CD4-positive, alpha-beta memory T cell (primary cell): ENCODE measurements around the gene NAV3. TPM values are rescaled to one million over a fixed set of nuclear protein-coding genes. Genes with fewer than 3 reads are reported as not detected.

Experiments used
- CTCF ChIA-PET: fragments of 350-600 bp; sonication (Branson Sonifier 250); formaldehyde crosslinking; loops from one replicate; lab custom pipeline; 2021; ENCODE audit warnings: inconsistent platforms; ENCODE audit not compliant: partially characterized antibody; lab: Charles Lee
- POLR2A ChIA-PET: fragments of 350-600 bp; sonication (Branson Sonifier 250); formaldehyde crosslinking; loops from one replicate; lab custom pipeline; 2021; ENCODE audit not compliant: partially characterized antibody; lab: Charles Lee
- DNase-seq, 5 donors: peaks; one replicate each; pipeline versions ENCODE4 v3.0.0 to v3.0.0-alpha.2; 2020 to 2022; ENCODE audit warnings: mixed read lengths in 1 of 5
- H3K27ac ChIP-seq: one replicate; pipeline ENCODE4 v1.7.0; 2013; ENCODE audit warnings: low read depth, low read length
- H3K27me3 ChIP-seq: 2 replicates; pipeline ENCODE4 v1.7.0; 2013; ENCODE audit warnings: mild to moderate bottlenecking, low read length, moderate library complexity; ENCODE audit not compliant: insufficient read depth
- H3K36me3 ChIP-seq: 2 replicates; pipeline ENCODE4 v1.7.0; 2013; ENCODE audit warnings: mild to moderate bottlenecking, low read length, moderate library complexity; ENCODE audit not compliant: insufficient read depth
- H3K4me1 ChIP-seq: 2 replicates; pipeline ENCODE4 v1.7.0; 2013; ENCODE audit warnings: mild to moderate bottlenecking, low read length, moderate library complexity; ENCODE audit not compliant: insufficient read depth
- H3K4me3 ChIP-seq, 2 donors: one replicate each; pipeline ENCODE4 v1.7.0; 2013; ENCODE audit warnings: low read length in 2 of 2, mild to moderate bottlenecking in 1 of 2
- H3K9me3 ChIP-seq, 2 donors: one replicate each; pipeline ENCODE4 v1.7.0; 2013; ENCODE audit warnings: low read length in 2 of 2, control low read depth in 1 of 2; ENCODE audit not compliant: control insufficient read depth in 1 of 2
- H3K27ac Mint-ChIP-seq, 7 donors: one replicate each; pipeline ENCODE4 v1.8.0; 2020 to 2021; ENCODE audit warnings: mixed read lengths in 7 of 7, mild to moderate bottlenecking in 6 of 7, inconsistent platforms in 3 of 7, moderate library complexity in 3 of 7
- H3K27me3 Mint-ChIP-seq, 2 donors: one replicate each; pipeline ENCODE4 v1.8.0; 2020 to 2021; ENCODE audit warnings: mixed read lengths in 2 of 2
- H3K36me3 Mint-ChIP-seq, 2 donors: one replicate each; pipeline ENCODE4 v1.8.0; 2020 to 2021; ENCODE audit warnings: mixed read lengths in 2 of 2, inconsistent platforms in 1 of 2, mild to moderate bottlenecking in 1 of 2
- H3K4me1 Mint-ChIP-seq, 4 donors: one replicate each; pipeline ENCODE4 v1.8.0; 2020 to 2021; ENCODE audit warnings: mixed read lengths in 4 of 4, mild to moderate bottlenecking in 1 of 4
- H3K4me3 Mint-ChIP-seq, 8 donors: one replicate each; pipeline ENCODE4 v1.8.0; 2020 to 2021; ENCODE audit warnings: mixed read lengths in 8 of 8, mild to moderate bottlenecking in 7 of 8, moderate library complexity in 6 of 8, inconsistent platforms in 3 of 8
- H3K9me3 Mint-ChIP-seq, 8 donors: one replicate each; pipeline ENCODE4 v1.8.0; 2020 to 2021; ENCODE audit warnings: mixed read lengths in 8 of 8, mild to moderate bottlenecking in 5 of 8, inconsistent platforms in 3 of 8, moderate library complexity in 1 of 8
- intact Hi-C: fragments of 100-400 bp; cut with micrococcal nuclease; formaldehyde crosslinking; loops from one replicate; pipeline ENCODE4 v1.15.1; 2023
- polyA plus RNA-seq, 2 donors: library from polyadenylated mRNA; unstranded; fragments of 300-500 nt; fragmentation: Illumina TruSeq; gene quantifications; one replicate each; pipeline ENCODE4 v1.2.3, GENCODE V29; 2021
- total RNA-seq, 2 experiments: library from RNA; stranded (reverse); gene quantifications; one replicate each; pipeline ENCODE4 v1.2.3, GENCODE V29; 2021

Gene NAV3
- total and polyA plus RNA-seq, 4 experiments from 2014 or later: not detected

- intact Hi-C loops: no loop called here
- H3K9me3 ChIP-seq: no peaks in the 10 kb centered on the region
- Mint-ChIP-seq H3K4me1 (no peaks in the 10 kb centered on the region), H3K4me3 (no peak overlapping the region), H3K27ac (no peak overlapping the region), H3K9me3 (peaks cover 0 to 9% (median 3%) of the 10 kb centered on the region in 8 donors), H3K27me3 (no peaks in the 10 kb centered on the region), H3K36me3 (no peaks in the 10 kb centered on the region)
- H3K27me3 ChIP-seq: no peaks in the 10 kb centered on the region
- CTCF ChIA-PET: no interaction called here
- DNase-seq: no peak
- H3K27ac ChIP-seq: no peak overlapping the region
- no peaks in the 10 kb centered on the region for H3K4me1 ChIP-seq
- H3K36me3 ChIP-seq: no peaks in the 10 kb centered on the region
- POLR2A ChIA-PET: no interaction called here
- no peak overlapping the region for H3K4me3 ChIP-seq
Observed at GRCh38 chr12:78220811-78221210, 390.1 kb downstream of the NAV3 start.

GRCh38 chr12:78224154-78224553, 393.5 kb downstream of the NAV3 start:
- Histone ChIP-seq H3K9me3 (no peaks in the 10 kb centered on the region), H3K4me3 (no peak overlapping the region), H3K4me1 (no peaks in the 10 kb centered on the region), H3K27me3 (no peaks in the 10 kb centered on the region), H3K27ac (no peak overlapping the region), H3K36me3 (no peaks in the 10 kb centered on the region)
- Mint-ChIP-seq H3K9me3 (peaks cover 0 to 9% (median 2%) of the 10 kb centered on the region in 8 donors), H3K4me1 (no peaks in the 10 kb centered on the region), H3K4me3 (no peak overlapping the region), H3K27me3 (no peaks in the 10 kb centered on the region), H3K36me3 (no peaks in the 10 kb centered on the region), H3K27ac (no peak overlapping the region)
- ChIA-PET POLR2A (no interaction called here), CTCF (no interaction called here)
- intact Hi-C loops: no loop called here
- no peak for DNase-seq

GRCh38 chr12:78226763-78227162, 396.1 kb downstream of the NAV3 start:
- peaks cover 0 to 2% (median 0%) of the 10 kb centered on the region in 4 donors for H3K4me1 Mint-ChIP-seq
- POLR2A ChIA-PET: no interaction called here

GRCh38 chr12:78229591-78230101, 399.0 kb downstream of the NAV3 start:
- POLR2A ChIA-PET: no interaction called here
- Histone ChIP-seq H3K36me3 (no peaks in the 10 kb centered on the region), H3K4me3 (no peak overlapping the region), H3K27me3 (no peaks in the 10 kb centered on the region), H3K4me1 (no peaks in the 10 kb centered on the region), H3K27ac (no peak overlapping the region), H3K9me3 (no peaks in the 10 kb centered on the region)
- CTCF ChIA-PET: no interaction called here
- no peak overlapping the region for H3K27ac Mint-ChIP-seq
- no peak overlapping the region for H3K4me3 Mint-ChIP-seq
- DNase-seq: no peak
- no peaks in the 10 kb centered on the region for H3K27me3 Mint-ChIP-seq
- no peaks in the 10 kb centered on the region for H3K36me3 Mint-ChIP-seq
- peaks cover 0 to 2% (median 0%) of the 10 kb centered on the region in 4 donors for H3K4me1 Mint-ChIP-seq
- intact Hi-C loops: no loop called here
- H3K9me3 Mint-ChIP-seq: peaks cover 0 to 10% (median 3%) of the 10 kb centered on the region in 8 donors

More at GRCh38 chr12:78226763-78227162, 396.1 kb downstream of the NAV3 start:
- no peak overlapping the region for H3K4me3 Mint-ChIP-seq
- H3K27ac Mint-ChIP-seq: no peak overlapping the region
- H3K4me3 ChIP-seq: no peak overlapping the region
- H3K9me3 ChIP-seq: no peaks in the 10 kb centered on the region
- H3K27me3 Mint-ChIP-seq: no peaks in the 10 kb centered on the region
- no peak overlapping the region for H3K27ac ChIP-seq
- no peaks in the 10 kb centered on the region for H3K27me3 ChIP-seq
- no peak for DNase-seq
- peaks cover 0 to 15% (median 4%) of the 10 kb centered on the region in 8 donors for H3K9me3 Mint-ChIP-seq
- H3K36me3 ChIP-seq: no peaks in the 10 kb centered on the region
- CTCF ChIA-PET: no interaction called here
- intact Hi-C loops: no loop called here
- H3K36me3 Mint-ChIP-seq: no peaks in the 10 kb centered on the region
- no peaks in the 10 kb centered on the region for H3K4me1 ChIP-seq

- no peaks in the 10 kb centered on the region for H3K36me3 ChIP-seq
- no peaks in the 10 kb centered on the region for H3K9me3 ChIP-seq
- DNase-seq: no peak
- H3K27ac ChIP-seq: no peak overlapping the region
- POLR2A ChIA-PET: no interaction called here
- no peaks in the 10 kb centered on the region for H3K27me3 Mint-ChIP-seq
- H3K4me3 Mint-ChIP-seq: no peak overlapping the region
- no peaks in the 10 kb centered on the region for H3K4me1 ChIP-seq
- no peaks in the 10 kb centered on the region for H3K36me3 Mint-ChIP-seq
- CTCF ChIA-PET: no interaction called here
- H3K4me1 Mint-ChIP-seq: peaks cover 0 to 2% (median 0%) of the 10 kb centered on the region in 4 donors
- H3K4me3 ChIP-seq: no peak overlapping the region
- H3K27me3 ChIP-seq: no peaks in the 10 kb centered on the region
- peaks cover 3 to 10% (median 4%) of the 10 kb centered on the region in 8 donors for H3K9me3 Mint-ChIP-seq
- intact Hi-C loops: no loop called here
- H3K27ac Mint-ChIP-seq: no peak overlapping the region
Observed at GRCh38 chr12:78232756-78233155, 402.1 kb downstream of the NAV3 start.

GRCh38 chr12:78236264-78236663, 405.6 kb downstream of the NAV3 start:
- DNase-seq: no peak
- no peaks in the 10 kb centered on the region for H3K4me1 Mint-ChIP-seq

GRCh38 chr12:78239544-78239943, 408.9 kb downstream of the NAV3 start:
- Mint-ChIP-seq H3K4me3 (no peak overlapping the region), H3K36me3 (no peaks in the 10 kb centered on the region), H3K27ac (no peak overlapping the region), H3K9me3 (peaks cover 0 to 11% (median 6%) of the 10 kb centered on the region in 8 donors), H3K27me3 (no peaks in the 10 kb centered on the region), H3K4me1 (no peaks in the 10 kb centered on the region)
- POLR2A ChIA-PET: no interaction called here
- Histone ChIP-seq H3K9me3 (no peaks in the 10 kb centered on the region), H3K27me3 (no peaks in the 10 kb centered on the region), H3K27ac (no peak overlapping the region), H3K4me3 (no peak overlapping the region), H3K36me3 (no peaks in the 10 kb centered on the region), H3K4me1 (no peaks in the 10 kb centered on the region)
- CTCF ChIA-PET: no interaction called here
- no peak for DNase-seq
- intact Hi-C loops: no loop called here

More at GRCh38 chr12:78236264-78236663, 405.6 kb downstream of the NAV3 start:
- no peak overlapping the region for H3K27ac ChIP-seq
- no peaks in the 10 kb centered on the region for H3K27me3 Mint-ChIP-seq
- no peak overlapping the region for H3K27ac Mint-ChIP-seq
- no peak overlapping the region for H3K4me3 ChIP-seq
- no peaks in the 10 kb centered on the region for H3K36me3 ChIP-seq
- no peaks in the 10 kb centered on the region for H3K36me3 Mint-ChIP-seq
- no peaks in the 10 kb centered on the region for H3K4me1 ChIP-seq
- intact Hi-C loops: no loop called here
- no peak overlapping the region for H3K4me3 Mint-ChIP-seq
- peaks cover 0 to 8% (median 4%) of the 10 kb centered on the region in 8 donors for H3K9me3 Mint-ChIP-seq
- H3K27me3 ChIP-seq: no peaks in the 10 kb centered on the region
- H3K9me3 ChIP-seq: no peaks in the 10 kb centered on the region
- POLR2A ChIA-PET: no interaction called here
- CTCF ChIA-PET: no interaction called here
